ENCODE results near the gene TATDN2. TPM values are rescaled to one million over a fixed set of nuclear protein-coding genes. Genes with fewer than 3 reads are reported as not detected.

The TATDN2 gene
- total and polyA plus RNA-seq, 10 donors: 15.4 to 56.1 (median 36.0) TPM

GRCh38 chr3:10319251-10319650 lies 71.0 kb downstream of the TATDN2 start:
- Histone ChIP-seq H3K27me3 (replicated peaks in 1 of 7) (no peaks in the 10 kb centered on the region), H3K4me1 (peaks cover 7 to 48% (median 36%) of the 10 kb centered on the region in 6 donors), H3K9me3 (no peaks in the 10 kb centered on the region), H3K27ac (no peak overlapping the region), H3K4me3 (peak overlapping the region in 2 of 8 donors; percentile 82 to 89), H3K36me3 (peaks cover 0 to 51% (median 44%) of the 10 kb centered on the region in 6 donors)
- 64 to 75% (median 73%) methylated on average over 6 of the region's 6 CpGs for WGBS, 5 donors
- intact Hi-C loops (cut with DNase I; ENCODE audit: low total_unique reads): no loop called here
- no peak for TF ChIP-seq POLR2A (IDR thresholded peaks at IDR 0.05)
- TF ChIP-seq, protein P1, sequence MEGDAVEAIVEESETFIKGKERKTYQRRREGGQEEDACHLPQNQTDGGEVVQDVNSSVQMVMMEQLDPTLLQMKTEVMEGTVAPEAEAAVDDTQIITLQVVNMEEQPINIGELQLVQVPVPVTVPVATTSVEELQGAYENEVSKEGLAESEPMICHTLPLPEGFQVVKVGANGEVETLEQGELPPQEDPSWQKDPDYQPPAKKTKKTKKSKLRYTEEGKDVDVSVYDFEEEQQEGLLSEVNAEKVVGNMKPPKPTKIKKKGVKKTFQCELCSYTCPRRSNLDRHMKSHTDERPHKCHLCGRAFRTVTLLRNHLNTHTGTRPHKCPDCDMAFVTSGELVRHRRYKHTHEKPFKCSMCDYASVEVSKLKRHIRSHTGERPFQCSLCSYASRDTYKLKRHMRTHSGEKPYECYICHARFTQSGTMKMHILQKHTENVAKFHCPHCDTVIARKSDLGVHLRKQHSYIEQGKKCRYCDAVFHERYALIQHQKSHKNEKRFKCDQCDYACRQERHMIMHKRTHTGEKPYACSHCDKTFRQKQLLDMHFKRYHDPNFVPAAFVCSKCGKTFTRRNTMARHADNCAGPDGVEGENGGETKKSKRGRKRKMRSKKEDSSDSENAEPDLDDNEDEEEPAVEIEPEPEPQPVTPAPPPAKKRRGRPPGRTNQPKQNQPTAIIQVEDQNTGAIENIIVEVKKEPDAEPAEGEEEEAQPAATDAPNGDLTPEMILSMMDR (IDR thresholded peaks at IDR 0.05 in 8 of 11, conservative IDR thresholded peaks at IDR 0.05 in 3 of 11): no peak
- TF ChIP-seq POLR2AphosphoS5 (IDR thresholded peaks at IDR 0.05): no peak
- no peak for DNase-seq

DNA sequence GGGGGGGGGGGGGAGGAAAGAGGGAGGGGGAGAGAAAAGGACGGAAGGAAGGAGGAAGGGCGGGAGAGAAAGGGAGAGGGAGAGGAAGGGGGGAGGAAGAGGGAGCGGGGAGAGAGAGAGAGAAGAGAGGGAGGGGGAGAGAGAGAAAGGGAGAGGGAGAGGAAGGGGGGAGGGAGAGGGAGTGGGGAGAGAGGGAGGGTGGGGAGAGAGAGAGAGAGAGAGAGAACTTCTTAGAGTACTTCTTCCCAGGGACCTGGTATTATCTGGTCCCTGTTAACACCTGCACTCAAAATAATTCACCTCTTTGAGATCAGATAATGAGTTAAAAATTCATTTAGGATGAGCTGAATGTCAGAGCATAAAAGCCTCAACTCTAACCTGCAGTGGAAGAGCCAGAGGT lies 71.5 kb downstream of the TATDN2 start:
- Histone ChIP-seq H3K27me3 (replicated peaks in 1 of 7) (no peaks in the 10 kb centered on the region), H3K9me3 (no peaks in the 10 kb centered on the region), H3K36me3 (peaks cover 0 to 45% (median 39%) of the 10 kb centered on the region in 6 donors), H3K27ac (peak overlapping the region in 2 of 8 donors; percentile 85 to 86), H3K4me1 (peaks cover 7 to 48% (median 36%) of the 10 kb centered on the region in 6 donors), H3K4me3 (peak overlapping the region; percentile 60 to 98 (median 86))
- no peak for DNase-seq
- intact Hi-C loops (cut with DNase I; ENCODE audit: low total_unique reads): no loop called here
- 4 to 40% (median 11%) methylated on average over 1 to 3 of the region's 3 CpGs for WGBS, 5 donors
- no peak for TF ChIP-seq POLR2A (IDR thresholded peaks at IDR 0.05)
- no peak for TF ChIP-seq POLR2AphosphoS5 (IDR thresholded peaks at IDR 0.05)
- TF ChIP-seq, protein P1 (IDR thresholded peaks at IDR 0.05 in 8 of 11, conservative IDR thresholded peaks at IDR 0.05 in 3 of 11): no peak

DNA sequence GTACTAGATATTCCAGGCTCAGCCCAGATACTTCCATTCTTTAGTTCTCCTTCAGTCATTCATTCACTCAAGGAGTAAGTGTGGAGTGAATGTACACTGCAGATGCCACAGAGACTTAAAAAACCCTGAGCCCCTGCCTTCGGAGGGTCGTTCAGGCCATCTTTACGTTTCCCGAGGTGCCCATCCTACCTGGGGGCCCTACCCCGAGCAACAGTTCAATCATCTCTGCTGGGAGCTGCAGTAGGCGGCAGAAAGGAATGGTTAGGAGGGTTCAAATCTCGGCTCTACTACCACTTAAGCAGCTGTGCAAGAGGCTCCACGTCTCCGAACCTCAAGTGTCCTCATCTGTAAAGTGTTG lies 72.0 kb downstream of the TATDN2 start:
- peak overlapping the region; percentile 65 to 88 (median 84) for H3K27ac ChIP-seq
- H3K4me3 ChIP-seq: peak overlapping the region; percentile 60 to 98 (median 86)
- 0 to 2% (median 1%) methylated on average over 9 of the region's 9 CpGs for WGBS, 5 donors
- H3K27me3 ChIP-seq (replicated peaks in 1 of 7): no peaks in the 10 kb centered on the region
- no peaks in the 10 kb centered on the region for H3K9me3 ChIP-seq
- peaks cover 7 to 48% (median 36%) of the 10 kb centered on the region in 6 donors for H3K4me1 ChIP-seq
- intact Hi-C loops (cut with DNase I; ENCODE audit: low total_unique reads): no loop called here
- TF ChIP-seq POLR2AphosphoS5 (IDR thresholded peaks at IDR 0.05): no peak
- H3K36me3 ChIP-seq: peaks cover 0 to 40% (median 34%) of the 10 kb centered on the region in 6 donors
- DNase-seq: peak; percentile 61

DNA sequence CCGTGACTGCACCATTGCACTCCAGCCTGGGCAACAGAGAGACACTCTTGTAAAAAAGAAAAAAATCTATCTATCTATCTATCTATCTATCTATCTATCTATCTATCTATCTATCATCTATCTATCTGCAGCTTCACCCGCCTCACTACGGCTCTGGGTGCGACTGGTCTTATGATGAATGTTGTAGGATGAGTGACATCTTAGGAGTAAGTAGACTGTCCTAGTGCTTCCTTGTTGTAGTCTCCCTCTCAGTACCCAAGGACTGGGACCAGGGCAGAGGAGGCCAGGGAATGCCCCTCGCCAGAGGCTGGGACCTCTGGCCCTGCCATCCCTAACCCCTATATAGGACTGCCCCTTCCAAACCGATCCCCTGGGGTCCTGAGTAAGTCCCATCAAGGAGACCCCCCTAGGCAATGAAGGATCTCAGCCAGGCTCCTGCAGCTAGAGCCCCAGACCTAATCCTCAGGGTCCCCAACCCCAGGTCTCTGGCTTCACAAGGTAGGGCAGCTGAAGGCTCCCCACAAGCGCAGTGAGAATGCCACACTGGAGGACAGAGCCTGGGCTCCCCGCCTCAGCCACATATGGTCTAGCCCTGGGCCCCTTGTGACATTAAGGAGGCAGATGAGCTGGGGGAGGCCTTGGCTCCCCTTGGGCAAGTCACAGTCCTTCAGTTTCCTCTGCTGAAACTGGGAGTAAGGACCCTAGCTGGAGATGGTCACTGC lies 73.5 kb downstream of the TATDN2 start:
- DNase-seq: peak; percentile 77
- no peaks in the 10 kb centered on the region for H3K9me3 ChIP-seq
- H3K4me3 ChIP-seq: peak overlapping the region in 5 of 8 donors; percentile 60 to 98 (median 82)
- peaks cover 0 to 6% (median 0%) of the 10 kb centered on the region in 7 donors for H3K27me3 ChIP-seq (replicated peaks in 1 of 7)
- 92 to 98% (median 95%) methylated on average over 7 to 8 of the region's 8 CpGs for WGBS, 5 donors
- intact Hi-C loops (cut with DNase I; ENCODE audit: low total_unique reads): no loop called here
- no peak for TF ChIP-seq POLR2A (IDR thresholded peaks at IDR 0.05)
- TF ChIP-seq, protein P1 (IDR thresholded peaks at IDR 0.05 in 8 of 11, conservative IDR thresholded peaks at IDR 0.05 in 3 of 11): no peak
- TF ChIP-seq POLR2AphosphoS5 (IDR thresholded peaks at IDR 0.05): no peak
- peaks cover 7 to 44% (median 36%) of the 10 kb centered on the region in 6 donors for H3K4me1 ChIP-seq
- peak overlapping the region in 5 of 8 donors; percentile 82 to 88 (median 85) for H3K27ac ChIP-seq
- peaks cover 0 to 25% (median 19%) of the 10 kb centered on the region in 6 donors for H3K36me3 ChIP-seq

All from spleen (tissue), 11 donors.